T-helper 1 cell (primary cell): ENCODE results near the gene GOLGA5.
"Not testable (repeated sequence)": the region's sequence is repeated elsewhere in the genome, so short reads cannot be mapped to it uniquely, and the experiment has no call there.

ENCODE experiments used
- DNase-seq, 5 donors: peaks; one replicate each; pipeline ENCODE4 v3.0.0-alpha.2; 2012 to 2020

The GOLGA5 gene

GRCh38 chr14:92778868-92779565 lies 15.1 kb upstream of the GOLGA5 start:
- not testable (repeated sequence) for DNase-seq

- DNase-seq, result no peak
Measured at GRCh38 chr14:92780444-92781232, 13.5 kb upstream of the GOLGA5 start.

- DNase-seq, result no peak
Measured at GRCh38 chr14:92781350-92781749, 12.8 kb upstream of the GOLGA5 start.

- peak in 1 of 5 donors; percentile 63 for DNase-seq
Measured at GRCh38 chr14:92783813-92784431, 10.2 kb upstream of the GOLGA5 start.

- no peak for DNase-seq
Measured at GRCh38 chr14:92785667-92786426, 8.3 kb upstream of the GOLGA5 start.

GRCh38 chr14:92786427-92786756 lies 7.7 kb upstream of the GOLGA5 start:
- DNase-seq, result no peak

- no peak for DNase-seq
Measured at GRCh38 chr14:92787554-92787953, 6.6 kb upstream of the GOLGA5 start.

GRCh38 chr14:92789457-92790089 lies 4.5 kb upstream of the GOLGA5 start:
- DNase-seq, result no peak

GRCh38 chr14:92792885-92793284 lies 1.2 kb upstream of the GOLGA5 start:
- no peak for DNase-seq

GRCh38 chr14:92794547-92794941 lies 439 bp downstream of the GOLGA5 start:
- DNase-seq, result peak in 1 of 5 donors; percentile 2

- no peak for DNase-seq
Measured at GRCh38 chr14:92794961-92795360, 856 bp downstream of the GOLGA5 start.

- DNase-seq, result no peak
Measured at GRCh38 chr14:92797935-92798653, 4.0 kb downstream of the GOLGA5 start.

- DNase-seq, result no peak
Measured at GRCh38 chr14:92798811-92799210, 4.7 kb downstream of the GOLGA5 start.

- DNase-seq, result no peak
Measured at GRCh38 chr14:92800012-92800411, 5.9 kb downstream of the GOLGA5 start.

GRCh38 chr14:92800525-92800924 lies 6.4 kb downstream of the GOLGA5 start:
- no peak for DNase-seq

GRCh38 chr14:92801917-92802316 lies 7.8 kb downstream of the GOLGA5 start:
- no peak for DNase-seq

GRCh38 chr14:92802678-92803077 lies 8.6 kb downstream of the GOLGA5 start:
- no peak for DNase-seq

- no peak for DNase-seq
Measured at GRCh38 chr14:92813201-92813600, 19.1 kb downstream of the GOLGA5 start.

- DNase-seq, result no peak
Measured at GRCh38 chr14:92819011-92819597, 25.0 kb downstream of the GOLGA5 start.

GRCh38 chr14:92819680-92820535 lies 25.8 kb downstream of the GOLGA5 start:
- not testable (repeated sequence) for DNase-seq

GRCh38 chr14:92820536-92820840 lies 26.4 kb downstream of the GOLGA5 start:
- DNase-seq, result not testable (repeated sequence)
